Gastrocnemius medialis (tissue), 4 donors: Measurements from ENCODE around the gene PPFIBP2. TPM values are rescaled to one million over a fixed set of nuclear protein-coding genes. Genes with fewer than 3 reads are reported as not detected.

Source experiments
- ATAC-seq, 2 donors: fragments of 150-250 bp; one replicate each; pipeline ENCODE4 v1.9.1; 2016
- DNase-seq, 2 donors: peaks; one replicate each; pipeline ENCODE4 v3.0.0-alpha.2; 2019
- H3K27ac ChIP-seq, 4 donors: fragments of 200-600 bp; sonication (generic); 1 replicate in 1 of 4; 2 replicates in 3 of 4; pipeline ENCODE4 v1.5.1; 2016 to 2018; ENCODE audit warnings: mild to moderate bottlenecking in 2 of 4, moderate library complexity in 1 of 4
- H3K27me3 ChIP-seq, 3 donors: fragments of 200-600 bp; sonication (generic) in 2 of 3; 1 replicate in 1 of 3; 2 replicates in 2 of 3; pipeline versions ENCODE4 v1.5.1 to v1.6.0; 2016 to 2019; ENCODE audit warnings: mild to moderate bottlenecking in 1 of 3, moderate library complexity in 1 of 3
- H3K36me3 ChIP-seq, 2 donors: fragments of 200-600 bp; sonication (generic) in 1 of 2; one replicate each; pipeline ENCODE4 v1.5.1; 2017 to 2018
- H3K4me1 ChIP-seq, 2 donors: fragments of 200-600 bp; sonication (generic) in 1 of 2; one replicate each; pipeline ENCODE4 v1.5.1; 2016 to 2017; ENCODE audit warnings: mild to moderate bottlenecking in 2 of 2
- H3K4me3 ChIP-seq, 4 donors: fragments of 200-600 bp; sonication (generic) in 3 of 4; 1 replicate in 1 of 4; 2 replicates in 3 of 4; pipeline ENCODE4 v1.5.1; 2016 to 2019; ENCODE audit warnings: mild to moderate bottlenecking in 2 of 4
- H3K9me3 ChIP-seq, 3 donors: fragments of 200-600 bp; sonication (generic) in 2 of 3; 1 replicate in 1 of 3; 2 replicates in 2 of 3; pipeline ENCODE4 v1.5.1; 2016 to 2019
- CTCF ChIP-seq, 5 experiments: fragments of 450-650 bp in 3 of 5; fragments of 200-600 bp in 2 of 5; sonication (generic) in 2 of 5; IDR thresholded peaks in 4 of 5; conservative IDR thresholded peaks in 1 of 5; 1 replicate in 4 of 5; 2 replicates in 1 of 5; pipeline ENCODE4 v1.5.1; 2016 to 2019; ENCODE audit warnings: antibody characterized with exemption in 5 of 5, mild to moderate bottlenecking in 3 of 5, moderate library complexity in 3 of 5
- POLR2A ChIP-seq, 2 donors: fragments of 450-650 bp; IDR thresholded peaks; one replicate each; pipeline ENCODE4 v1.6.1; 2017; ENCODE audit warnings: antibody characterized with exemption in 2 of 2, mild to moderate bottlenecking in 2 of 2, moderate library complexity in 2 of 2
- in situ Hi-C, 4 donors: fragments of 200-750 bp; cut with MboI; loops; one replicate each; pipeline versions ENCODE4 v1.15.0 to v1.8.0; 2017; ENCODE audit warnings: low sequenced_read_pairs in 4 of 4
- intact Hi-C: fragments of 100-400 bp; cut with DNase I; formaldehyde crosslinking; loops from one replicate; pipeline ENCODE4 v1.15.1; 2023; ENCODE audit warnings: low total_unique reads
- total RNA-seq, 4 donors: library from RNA; depleted of rRNA; stranded (reverse); fragments of >200 nt; gene quantifications; one replicate each; pipeline versions ENCODE4 v1.1.0 to v1.2.3, GENCODE V29; 2016

Gene PPFIBP2
- total RNA-seq, 4 donors from 2014 or later: 10.5 to 33.5 (median 25.4) TPM

GRCh38 chr11:7651700-7652099 is 137.9 kb downstream of the PPFIBP2 start:
- TF ChIP-seq CTCF (IDR thresholded peaks at IDR 0.05 in 4 of 5, conservative IDR thresholded peaks at IDR 0.05 in 1 of 5): no peak
- TF ChIP-seq POLR2A (IDR thresholded peaks at IDR 0.05): no peak
- peaks cover 2 to 79% of the 10 kb centered on the region in 2 donors for H3K36me3 ChIP-seq
- H3K4me1 ChIP-seq: no peaks in the 10 kb centered on the region
- ATAC-seq (no peak), DNase-seq (no peak)
- intact Hi-C loops: no loop called here
- H3K9me3 ChIP-seq: no peaks in the 10 kb centered on the region
- H3K4me3 ChIP-seq: no peak overlapping the region
- H3K27me3 ChIP-seq: no peaks in the 10 kb centered on the region
- H3K27ac ChIP-seq: no peak overlapping the region
- in situ Hi-C loops: loop anchor here (5.0 to 10.0 kb wide), 2 partner anchors 77 to 79 kb away; no protein-coding TSS in a partner anchor

GRCh38 chr11:7654195-7654705 is 140.5 kb downstream of the PPFIBP2 start:
- Histone ChIP-seq H3K27ac (no peak overlapping the region), H3K9me3 (no peaks in the 10 kb centered on the region), H3K36me3 (peaks cover 0 to 67% of the 10 kb centered on the region in 2 donors), H3K4me3 (no peak overlapping the region), H3K4me1 (no peaks in the 10 kb centered on the region), H3K27me3 (no peaks in the 10 kb centered on the region)
- in situ Hi-C loops (loop anchor here (5.0 to 10.0 kb wide), 2 partner anchors 79 to 82 kb away; no protein-coding TSS in a partner anchor), intact Hi-C loops (no loop called here)
- no peak for DNase-seq
- no peak for ATAC-seq
- TF ChIP-seq POLR2A (IDR thresholded peaks at IDR 0.05) (no peak), CTCF (IDR thresholded peaks at IDR 0.05 in 4 of 5, conservative IDR thresholded peaks at IDR 0.05 in 1 of 5) (no peak)

DNA sequence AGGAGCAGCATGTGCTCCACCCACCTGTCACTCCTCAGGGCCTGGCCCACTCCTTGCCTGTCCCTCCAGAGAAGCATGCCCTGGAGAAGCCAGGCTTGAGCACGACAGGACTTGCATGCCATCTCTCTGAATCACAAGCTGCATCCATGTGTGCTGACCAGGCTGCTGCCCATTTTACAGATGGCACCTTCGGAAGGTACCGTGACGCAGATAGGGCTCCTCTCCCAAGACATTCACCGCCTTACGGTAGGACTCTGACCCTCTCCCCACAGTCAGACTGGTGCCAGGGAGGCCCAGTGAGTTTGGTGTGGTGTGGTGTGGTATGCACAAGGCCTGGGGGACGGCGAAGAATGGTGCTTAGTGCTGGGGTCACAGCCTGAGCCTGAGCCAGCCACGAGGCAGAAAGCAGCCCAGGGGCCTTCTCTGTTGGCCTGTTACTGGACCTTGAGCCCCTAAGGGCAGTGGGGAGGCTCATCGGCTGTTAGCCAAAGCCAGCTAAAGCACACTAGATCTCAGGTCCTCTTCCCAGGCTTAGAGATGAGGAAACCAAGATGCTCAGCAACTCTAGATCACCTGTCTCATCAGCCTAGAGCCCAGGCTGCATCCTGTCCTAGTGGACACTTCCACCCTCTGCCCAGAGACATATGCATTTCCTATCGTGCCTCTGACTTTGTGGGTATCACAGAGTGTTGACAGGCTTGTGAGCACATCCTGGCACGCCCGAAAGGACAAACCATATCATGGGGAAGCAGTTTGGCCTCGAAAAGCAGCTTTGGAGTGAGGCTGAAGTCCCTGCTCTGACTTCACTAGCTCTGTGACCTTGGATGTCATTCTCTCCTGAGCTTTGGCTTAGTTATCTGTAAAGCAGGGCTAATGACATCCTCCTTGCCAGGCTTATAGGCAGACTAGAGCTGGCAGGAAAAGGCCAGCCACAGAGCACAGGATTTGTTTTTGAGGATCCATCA is 141.7 kb downstream of the PPFIBP2 start:
- Histone ChIP-seq H3K36me3 (peaks cover 0 to 54% of the 10 kb centered on the region in 2 donors), H3K9me3 (no peaks in the 10 kb centered on the region), H3K27ac (peak overlapping the region in 1 of 4 donors; percentile 9), H3K4me3 (no peak overlapping the region), H3K27me3 (no peaks in the 10 kb centered on the region), H3K4me1 (no peaks in the 10 kb centered on the region)
- TF ChIP-seq CTCF (IDR thresholded peaks at IDR 0.05 in 4 of 5, conservative IDR thresholded peaks at IDR 0.05 in 1 of 5) (no peak), POLR2A (IDR thresholded peaks at IDR 0.05) (no peak)
- DNase-seq (no peak), ATAC-seq (no peak)
- intact Hi-C loops (no loop called here), in situ Hi-C loops (loop anchor here in 1 of 4 donors (10.0 kb wide), 1 partner anchor 81 kb away; no protein-coding TSS in a partner anchor)

GRCh38 chr11:7656704-7657103 is 142.9 kb downstream of the PPFIBP2 start:
- Histone ChIP-seq H3K36me3 (peaks cover 0 to 43% of the 10 kb centered on the region in 2 donors), H3K27ac (peak overlapping the region in 1 of 4 donors; percentile 54), H3K9me3 (no peaks in the 10 kb centered on the region), H3K27me3 (no peaks in the 10 kb centered on the region), H3K4me3 (no peak overlapping the region), H3K4me1 (no peaks in the 10 kb centered on the region)
- ATAC-seq (no peak), DNase-seq (no peak)
- in situ Hi-C loops: loop anchor here in 1 of 4 donors (10.0 kb wide), 1 partner anchor 82 kb away; no protein-coding TSS in a partner anchor
- intact Hi-C loops: loop anchor here (1.0 kb wide), 1 partner anchor 85 kb away; no protein-coding TSS in a partner anchor
- TF ChIP-seq CTCF (IDR thresholded peaks at IDR 0.05 in 4 of 5, conservative IDR thresholded peaks at IDR 0.05 in 1 of 5): no peak
- no peak for TF ChIP-seq POLR2A (IDR thresholded peaks at IDR 0.05)
